Stimulated activated memory B cell treated with anti-CD40 and anti-IgM and Interleukin-4, amounts not matched to agents 10 μg/mL and 1 μg/mL and 100 μg/mL, for 72 hours (primary cell): Measurements from ENCODE around the gene CDC16.
A peak's percentile ranks its signal among the peaks of the same experiment; 100 is the strongest.
"Not testable (repeated sequence)": the region's sequence is repeated elsewhere in the genome, so short reads cannot be mapped to it uniquely, and the experiment has no call there.

Source experiments
- ATAC-seq: fragments of 150-1000 bp; cut with Tn5 transposase; 2 replicates; pipeline ENCODE4 v1.10.0; 2021
- H3K27ac Mint-ChIP-seq: one replicate; pipeline ENCODE4 v1.8.0; 2022; ENCODE audit warnings: mild to moderate bottlenecking, mixed read lengths
- H3K27me3 Mint-ChIP-seq: one replicate; pipeline ENCODE4 v1.8.0; 2022; ENCODE audit warnings: mixed read lengths
- H3K36me3 Mint-ChIP-seq: one replicate; pipeline ENCODE4 v1.8.0; 2022; ENCODE audit warnings: mixed read lengths
- H3K4me1 Mint-ChIP-seq: one replicate; pipeline ENCODE4 v1.8.0; 2022; ENCODE audit warnings: mixed read lengths
- H3K4me3 Mint-ChIP-seq: one replicate; pipeline ENCODE4 v1.8.0; 2022; ENCODE audit warnings: mild to moderate bottlenecking, moderate library complexity, mixed read lengths
- H3K9me3 Mint-ChIP-seq: one replicate; pipeline ENCODE4 v1.8.0; 2022; ENCODE audit warnings: mixed read lengths

The CDC16 gene

GRCh38 chr13:114234645-114235421, at the start of gene CDC16:
Gene CDC16 (plus strand): TSS chr13:114234897. CDS start chr13:114235085, 188 bp downstream.
- ATAC-seq, result peak; percentile 96
- H3K9me3 Mint-ChIP-seq, result no peaks in the 10 kb centered on the region
- peaks cover 12% of the 10 kb centered on the region for H3K27me3 Mint-ChIP-seq
- H3K27ac Mint-ChIP-seq, result peak within 1 kb of the TSS; percentile 89
- H3K4me1 Mint-ChIP-seq, result peaks cover 22% of the 10 kb centered on the region
- H3K4me3 Mint-ChIP-seq, result peak within 1 kb of the TSS; percentile 89
- H3K36me3 Mint-ChIP-seq, result peaks cover 22% of the 10 kb centered on the region

GRCh38 chr13:114185182-114185971, 49.3 kb upstream of the CDC16 start:
- peaks cover 37% of the 10 kb centered on the region for H3K27me3 Mint-ChIP-seq
- no peak overlapping the region for H3K4me3 Mint-ChIP-seq
- H3K9me3 Mint-ChIP-seq, result peaks cover 5% of the 10 kb centered on the region
- ATAC-seq, result no peak
- no peak overlapping the region for H3K27ac Mint-ChIP-seq
- peaks cover 12% of the 10 kb centered on the region for H3K36me3 Mint-ChIP-seq
- peaks cover 3% of the 10 kb centered on the region for H3K4me1 Mint-ChIP-seq

DNA sequence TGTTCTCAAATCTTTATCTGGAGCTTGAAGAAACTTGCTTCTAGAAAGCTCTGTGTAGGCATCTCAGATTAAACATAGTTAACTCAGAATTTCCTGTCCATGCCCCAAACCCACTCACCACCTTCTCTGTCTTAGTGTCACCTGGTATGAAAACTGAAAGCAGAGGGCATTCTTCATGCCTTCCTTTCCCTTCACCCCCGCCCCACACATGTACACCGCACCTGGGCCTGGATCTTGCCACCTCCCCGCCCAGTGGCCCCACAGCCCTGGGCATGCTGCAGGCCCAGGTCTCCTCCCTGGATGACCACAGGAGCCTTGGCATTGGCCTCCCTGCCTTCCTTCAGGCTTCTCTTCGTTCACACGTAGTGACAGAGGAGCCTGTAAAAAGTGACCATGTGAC, 39.8 kb upstream of the CDC16 start:
- Mint-ChIP-seq H3K27ac (no peak overlapping the region), H3K27me3 (no peaks in the 10 kb centered on the region), H3K4me1 (no peaks in the 10 kb centered on the region), H3K4me3 (no peak overlapping the region), H3K36me3 (peaks cover 5% of the 10 kb centered on the region), H3K9me3 (peaks cover 5% of the 10 kb centered on the region)
- no peak for ATAC-seq

GRCh38 chr13:114196629-114197028, 38.1 kb upstream of the CDC16 start:
- no peaks in the 10 kb centered on the region for H3K9me3 Mint-ChIP-seq
- H3K27me3 Mint-ChIP-seq, result no peaks in the 10 kb centered on the region
- no peak overlapping the region for H3K27ac Mint-ChIP-seq
- no peaks in the 10 kb centered on the region for H3K4me1 Mint-ChIP-seq
- H3K4me3 Mint-ChIP-seq, result no peak overlapping the region
- ATAC-seq, result no peak
- H3K36me3 Mint-ChIP-seq, result no peaks in the 10 kb centered on the region

DNA sequence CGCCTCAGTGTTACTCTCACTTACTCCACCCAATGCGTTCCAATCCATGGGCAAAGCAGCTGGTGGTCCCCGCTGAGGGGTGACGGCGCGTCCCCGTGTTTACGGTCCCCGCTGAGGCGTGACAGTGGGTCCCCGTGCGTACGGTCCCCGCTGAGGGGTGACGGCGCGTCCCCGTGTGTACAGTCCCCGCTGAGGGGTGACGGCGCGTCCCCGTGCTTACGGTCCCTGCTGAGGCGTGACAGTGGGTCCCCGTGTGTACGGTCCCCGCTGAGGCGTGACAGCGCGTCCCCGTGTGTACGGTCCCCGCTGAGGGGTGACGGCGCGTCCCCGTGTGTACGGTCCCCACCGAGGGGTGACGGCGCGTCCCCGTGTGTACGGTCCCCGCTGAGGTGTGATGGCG, 36.1 kb upstream of the CDC16 start:
- Mint-ChIP-seq H3K36me3 (no peaks in the 10 kb centered on the region), H3K9me3 (no peaks in the 10 kb centered on the region), H3K4me1 (no peaks in the 10 kb centered on the region), H3K27ac (no peak overlapping the region), H3K27me3 (no peaks in the 10 kb centered on the region), H3K4me3 (no peak overlapping the region)
- no peak for ATAC-seq

GRCh38 chr13:114199526-114199925, 35.2 kb upstream of the CDC16 start:
- not testable (repeated sequence) for H3K27me3 Mint-ChIP-seq, H3K36me3 Mint-ChIP-seq, H3K4me3 Mint-ChIP-seq, H3K27ac Mint-ChIP-seq, H3K9me3 Mint-ChIP-seq, H3K4me1 Mint-ChIP-seq, ATAC-seq

DNA sequence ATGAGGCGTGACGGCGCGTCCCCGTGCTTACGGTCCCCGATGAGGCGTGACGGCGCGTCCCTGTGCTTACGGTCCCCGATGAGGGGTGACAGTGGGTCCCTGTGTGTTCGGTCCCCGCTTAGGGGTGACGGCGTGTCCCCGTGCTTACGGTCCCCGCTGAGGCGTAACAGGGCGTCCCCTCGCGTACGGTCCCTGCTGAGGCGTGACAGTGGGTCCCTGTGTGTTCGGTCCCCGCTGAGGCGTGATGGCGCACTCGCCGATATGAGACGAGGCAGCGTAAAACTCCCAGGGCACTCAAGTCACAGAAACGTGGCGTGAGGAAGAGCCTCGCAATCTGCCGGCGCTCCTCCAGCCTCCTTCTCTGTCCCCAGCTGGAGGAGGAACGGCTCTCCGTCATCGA, 34.7 kb upstream of the CDC16 start:
- no peak overlapping the region for H3K27ac Mint-ChIP-seq
- no peak for ATAC-seq
- H3K4me1 Mint-ChIP-seq, result no peaks in the 10 kb centered on the region
- no peaks in the 10 kb centered on the region for H3K27me3 Mint-ChIP-seq
- H3K36me3 Mint-ChIP-seq, result no peaks in the 10 kb centered on the region
- no peak overlapping the region for H3K4me3 Mint-ChIP-seq
- no peaks in the 10 kb centered on the region for H3K9me3 Mint-ChIP-seq

DNA sequence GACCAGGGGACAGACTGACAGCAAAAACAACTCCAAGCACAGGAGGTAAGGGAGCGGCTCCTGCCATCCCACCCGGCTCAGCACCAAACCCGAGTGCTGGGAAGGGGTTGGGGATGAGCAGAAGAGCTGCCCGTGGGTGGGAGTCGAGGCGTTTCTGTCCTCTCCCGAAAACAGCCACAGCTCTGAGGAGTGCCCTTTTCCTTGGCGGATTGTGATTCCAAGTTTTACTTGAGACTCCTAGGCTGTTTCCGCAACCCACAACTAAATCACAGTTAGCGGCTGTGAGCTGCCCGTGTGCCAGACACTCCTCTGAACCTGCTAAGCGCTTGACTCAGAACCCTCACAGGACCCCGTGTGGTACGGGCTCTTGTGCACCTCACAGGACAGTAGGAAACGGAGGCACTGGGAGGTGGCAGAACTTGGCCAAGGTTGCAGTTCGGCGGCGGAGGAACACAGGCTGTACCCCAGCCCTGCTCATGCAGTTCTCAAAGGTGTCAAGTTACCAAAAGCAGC, 34.2 kb upstream of the CDC16 start:
- Mint-ChIP-seq H3K36me3 (no peaks in the 10 kb centered on the region), H3K4me1 (no peaks in the 10 kb centered on the region), H3K4me3 (no peak overlapping the region), H3K27ac (no peak overlapping the region), H3K27me3 (no peaks in the 10 kb centered on the region), H3K9me3 (no peaks in the 10 kb centered on the region)
- no peak for ATAC-seq

DNA sequence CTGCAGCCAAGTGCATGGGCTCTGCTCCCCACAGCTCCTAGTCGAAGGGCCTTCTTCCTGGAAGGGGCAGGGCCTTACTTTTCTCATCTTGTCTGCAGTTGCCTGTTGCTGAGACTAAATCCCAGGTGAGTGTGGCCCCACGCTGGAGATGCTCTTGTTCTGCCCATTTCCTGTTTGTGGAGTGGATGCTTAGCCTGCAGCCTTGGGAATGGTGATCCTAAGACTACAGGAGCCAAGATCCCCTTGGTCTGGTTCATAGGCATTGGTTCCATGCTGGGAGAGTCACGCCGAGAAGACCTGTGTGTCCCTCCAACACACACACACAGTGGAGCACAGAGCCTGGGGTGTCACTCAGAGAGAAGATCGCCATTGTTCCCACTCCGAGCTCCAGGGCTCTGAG, 32.1 kb upstream of the CDC16 start:
- Mint-ChIP-seq H3K36me3 (no peaks in the 10 kb centered on the region), H3K4me3 (no peak overlapping the region), H3K27me3 (no peaks in the 10 kb centered on the region), H3K9me3 (no peaks in the 10 kb centered on the region), H3K4me1 (no peaks in the 10 kb centered on the region), H3K27ac (no peak overlapping the region)
- ATAC-seq, result no peak

DNA sequence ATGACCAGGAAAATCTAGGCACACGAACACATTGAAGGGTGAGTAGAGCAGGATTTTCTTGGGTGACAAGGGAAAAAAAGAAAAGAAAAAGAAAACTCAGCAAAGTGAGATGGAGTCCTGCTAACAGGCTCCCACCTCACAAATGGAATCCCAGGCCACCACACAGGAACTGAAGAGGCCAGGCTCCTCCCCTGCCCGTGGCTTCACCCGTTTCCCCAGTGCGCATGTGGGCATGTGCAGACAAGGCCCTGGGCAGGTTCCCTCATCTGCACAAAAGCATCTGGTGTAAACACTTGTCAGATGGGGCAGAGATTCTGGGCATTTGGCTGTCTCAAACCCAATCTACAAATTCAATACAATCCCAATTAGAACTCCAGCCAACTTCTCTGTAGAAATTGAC, 31.2 kb upstream of the CDC16 start:
- H3K4me3 Mint-ChIP-seq, result no peak overlapping the region
- H3K27ac Mint-ChIP-seq, result no peak overlapping the region
- H3K27me3 Mint-ChIP-seq, result no peaks in the 10 kb centered on the region
- H3K36me3 Mint-ChIP-seq, result no peaks in the 10 kb centered on the region
- H3K4me1 Mint-ChIP-seq, result no peaks in the 10 kb centered on the region
- H3K9me3 Mint-ChIP-seq, result no peaks in the 10 kb centered on the region
- no peak for ATAC-seq

DNA sequence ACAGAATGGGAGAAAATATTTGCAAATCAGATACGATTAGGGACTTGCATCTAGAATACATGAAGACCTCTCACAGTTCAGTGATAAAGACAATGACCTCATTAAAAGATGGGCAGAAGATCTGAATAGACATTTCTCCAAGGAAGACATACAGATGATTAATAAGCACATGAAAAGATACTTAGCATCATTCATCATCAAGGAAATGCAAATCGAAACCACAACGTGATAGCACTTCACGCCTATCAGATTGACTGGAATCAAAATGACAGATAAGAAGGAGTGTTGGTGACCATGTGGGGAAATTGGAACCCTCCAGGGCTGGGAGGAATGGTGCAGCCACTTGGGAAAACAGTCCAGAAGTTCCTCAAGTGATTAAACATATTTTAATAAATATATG, 29.8 kb upstream of the CDC16 start:
- Mint-ChIP-seq H3K4me3 (no peak overlapping the region), H3K9me3 (no peaks in the 10 kb centered on the region)
- no peak for ATAC-seq

DNA sequence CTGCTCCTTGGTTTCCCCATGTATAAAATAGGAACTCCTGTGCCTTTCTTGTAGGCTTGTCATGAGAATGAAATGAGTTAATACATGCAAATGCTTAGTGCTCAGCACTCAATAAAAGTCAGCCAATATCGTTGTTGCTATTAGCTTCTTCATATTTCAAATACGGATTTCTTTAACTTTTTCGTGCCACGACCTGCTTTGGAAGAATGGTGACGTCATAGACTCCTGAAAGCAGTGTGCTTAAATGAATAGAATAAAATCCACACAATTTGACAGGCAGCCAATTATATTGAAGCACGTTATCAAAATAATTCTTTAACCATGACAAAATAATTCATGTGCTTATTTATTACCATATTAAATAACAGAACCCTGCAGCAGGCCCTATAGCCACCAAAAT, 26.6 kb upstream of the CDC16 start:
- H3K36me3 Mint-ChIP-seq, result no peaks in the 10 kb centered on the region
- ATAC-seq, result no peak
- no peak overlapping the region for H3K4me3 Mint-ChIP-seq
- peaks cover 28% of the 10 kb centered on the region for H3K27me3 Mint-ChIP-seq
- no peaks in the 10 kb centered on the region for H3K4me1 Mint-ChIP-seq
- no peaks in the 10 kb centered on the region for H3K9me3 Mint-ChIP-seq
- H3K27ac Mint-ChIP-seq, result no peak overlapping the region

More for the DNA sequence above, 29.8 kb upstream of the CDC16 start:
- H3K4me1 Mint-ChIP-seq, result no peaks in the 10 kb centered on the region
- H3K36me3 Mint-ChIP-seq, result no peaks in the 10 kb centered on the region
- H3K27me3 Mint-ChIP-seq, result no peaks in the 10 kb centered on the region
- H3K27ac Mint-ChIP-seq, result no peak overlapping the region

DNA sequence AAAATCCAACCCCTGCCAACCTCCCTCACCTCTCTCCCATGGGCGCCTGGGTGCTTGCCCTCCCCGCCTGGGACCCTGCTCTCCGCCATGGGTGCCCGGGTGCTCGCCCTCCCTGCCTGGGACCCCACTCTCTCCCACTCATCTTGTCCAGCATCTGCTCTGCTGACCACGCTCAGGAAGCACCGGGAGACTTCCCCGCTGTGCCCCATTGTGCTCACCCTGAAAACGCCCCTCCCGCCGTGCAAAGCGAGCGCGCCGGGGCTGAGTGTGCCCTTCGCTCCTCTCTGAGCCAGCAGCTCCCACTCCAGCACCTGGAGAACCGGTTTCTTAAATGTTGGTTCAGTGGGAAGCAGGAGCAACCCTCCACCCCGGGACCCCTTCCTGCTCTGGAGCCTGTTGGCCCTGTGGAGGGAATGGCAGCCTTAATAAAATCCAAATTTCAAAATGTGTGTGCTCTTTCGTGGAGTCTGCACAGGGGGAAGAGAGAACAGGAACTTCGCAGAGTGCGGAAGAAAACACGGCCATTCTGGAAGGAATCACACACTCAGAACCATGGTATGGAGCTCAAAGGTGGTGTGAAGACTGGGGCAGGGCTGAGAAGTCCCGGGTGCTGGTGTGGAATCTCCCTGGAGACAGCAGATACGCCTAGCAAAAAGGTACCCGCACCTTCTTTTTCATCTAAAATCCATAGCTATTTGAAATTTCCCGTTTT, 23.1 kb upstream of the CDC16 start:
- Mint-ChIP-seq H3K9me3 (no peaks in the 10 kb centered on the region), H3K4me1 (no peaks in the 10 kb centered on the region), H3K4me3 (no peak overlapping the region), H3K27me3 (peaks cover 40% of the 10 kb centered on the region), H3K36me3 (no peaks in the 10 kb centered on the region), H3K27ac (no peak overlapping the region)
- ATAC-seq, result no peak

GRCh38 chr13:114212158-114212495, 22.6 kb upstream of the CDC16 start:
- no peaks in the 10 kb centered on the region for H3K9me3 Mint-ChIP-seq
- H3K4me1 Mint-ChIP-seq, result no peaks in the 10 kb centered on the region
- no peak overlapping the region for H3K4me3 Mint-ChIP-seq
- no peak overlapping the region for H3K27ac Mint-ChIP-seq
- H3K27me3 Mint-ChIP-seq, result peaks cover 40% of the 10 kb centered on the region
- H3K36me3 Mint-ChIP-seq, result no peaks in the 10 kb centered on the region
- ATAC-seq, result no peak

DNA sequence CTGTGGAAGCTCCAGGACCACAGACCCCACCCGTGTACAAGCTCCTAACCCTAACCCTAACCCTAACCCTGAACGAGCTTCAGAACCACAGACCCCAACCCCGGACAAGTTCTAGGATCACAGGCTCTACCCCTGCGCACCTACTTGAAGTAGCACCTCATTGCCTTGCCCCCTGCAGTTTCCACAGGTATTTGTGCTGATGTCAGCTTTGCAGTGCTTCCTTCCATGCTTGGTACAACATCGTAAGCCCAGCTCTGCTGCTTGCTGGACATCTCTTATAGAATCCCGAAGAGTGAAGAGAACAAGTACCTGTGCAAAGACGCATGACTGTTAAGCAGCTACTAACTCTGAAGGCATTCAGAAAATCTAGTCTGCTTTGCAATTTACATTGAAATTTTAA, 20.7 kb upstream of the CDC16 start:
- Mint-ChIP-seq H3K4me1 (no peaks in the 10 kb centered on the region), H3K9me3 (no peaks in the 10 kb centered on the region), H3K36me3 (no peaks in the 10 kb centered on the region), H3K27ac (no peak overlapping the region), H3K27me3 (peaks cover 40% of the 10 kb centered on the region), H3K4me3 (no peak overlapping the region)
- ATAC-seq, result no peak
